HG03064 (cell line): ENCODE measurements around the gene LRMDA.

Experiments used
- ATAC-seq: cut with Tn5 transposase; IDR thresholded peaks from one replicate; pipeline ENCODE4 v1.9.1; 2021; ENCODE audit warnings: low read depth; ENCODE audit not compliant: unreplicated experiment

LRMDA gene

GRCh38 chr10:75624638-75625037 lies 193.2 kb downstream of the LRMDA start:
- no peak for ATAC-seq

- no peak for ATAC-seq
Observed at GRCh38 chr10:75630746-75631145, 199.3 kb downstream of the LRMDA start.

GRCh38 chr10:75632805-75633462 lies 201.5 kb downstream of the LRMDA start:
- no peak for ATAC-seq

- ATAC-seq = no peak
Observed at GRCh38 chr10:75633568-75633967, 202.1 kb downstream of the LRMDA start.

- ATAC-seq = no peak
Observed at GRCh38 chr10:75634947-75635346, 203.5 kb downstream of the LRMDA start.

- no peak for ATAC-seq
Observed at GRCh38 chr10:75638752-75639151, 207.3 kb downstream of the LRMDA start.

- no peak for ATAC-seq
Observed at GRCh38 chr10:75639736-75640135, 208.3 kb downstream of the LRMDA start.

GRCh38 chr10:75640381-75640780 lies 209.0 kb downstream of the LRMDA start:
- ATAC-seq = no peak

- no peak for ATAC-seq
Observed at GRCh38 chr10:75640803-75641202, 209.4 kb downstream of the LRMDA start.

- ATAC-seq = no peak
Observed at GRCh38 chr10:75643405-75643804, 212.0 kb downstream of the LRMDA start.

- no peak for ATAC-seq
Observed at GRCh38 chr10:75643944-75644692, 212.7 kb downstream of the LRMDA start.

GRCh38 chr10:75645704-75646103 lies 214.3 kb downstream of the LRMDA start:
- ATAC-seq = no peak

GRCh38 chr10:75646218-75646915 lies 214.9 kb downstream of the LRMDA start:
- no peak for ATAC-seq

- ATAC-seq = no peak
Observed at GRCh38 chr10:75646916-75647315, 215.5 kb downstream of the LRMDA start.

GRCh38 chr10:75647675-75648074 lies 216.3 kb downstream of the LRMDA start:
- ATAC-seq = no peak

GRCh38 chr10:75648351-75648750 lies 216.9 kb downstream of the LRMDA start:
- no peak for ATAC-seq

GRCh38 chr10:75648854-75649253 lies 217.4 kb downstream of the LRMDA start:
- no peak for ATAC-seq

- ATAC-seq = no peak
Observed at GRCh38 chr10:75649466-75649865, 218.0 kb downstream of the LRMDA start.

GRCh38 chr10:75650648-75651047 lies 219.2 kb downstream of the LRMDA start:
- ATAC-seq = no peak

- ATAC-seq = no peak
Observed at GRCh38 chr10:75651417-75651816, 220.0 kb downstream of the LRMDA start.

GRCh38 chr10:75652146-75652740 lies 220.8 kb downstream of the LRMDA start:
- ATAC-seq = no peak
